Suprapubic skin (tissue), 4 donors: ENCODE data around the gene CDH16. TPM values are rescaled to one million over a fixed set of nuclear protein-coding genes. Genes with fewer than 3 reads are reported as not detected.
"Not testable (repeated sequence)": the region's sequence is repeated elsewhere in the genome, so short reads cannot be mapped to it uniquely, and the experiment has no call there.

ENCODE experiments used
- DNase-seq, 2 donors: peaks; one replicate each; pipeline ENCODE4 v3.0.0-alpha.2; 2019; ENCODE audit warnings: low spot score in 2 of 2
- H3K27ac ChIP-seq: fragments of 200-600 bp; sonication (generic); one replicate; pipeline ENCODE4 v1.5.1; 2019
- H3K27me3 ChIP-seq: fragments of 200-600 bp; sonication (generic); one replicate; pipeline ENCODE4 v1.5.1; 2019
- H3K36me3 ChIP-seq: fragments of 200-600 bp; sonication (generic); one replicate; pipeline ENCODE4 v1.5.1; 2019
- H3K4me1 ChIP-seq: fragments of 200-600 bp; sonication (generic); one replicate; pipeline ENCODE4 v1.5.1; 2019
- H3K4me3 ChIP-seq: fragments of 200-600 bp; sonication (generic); one replicate; pipeline ENCODE4 v1.5.1; 2019; ENCODE audit warnings: mild to moderate bottlenecking
- H3K9me3 ChIP-seq: fragments of 200-600 bp; sonication (generic); one replicate; pipeline ENCODE4 v1.5.1; 2019
- EP300 ChIP-seq: sonication (generic); formaldehyde crosslinking; IDR thresholded peaks from one replicate; pipeline ENCODE4 v1.6.1; 2017; ENCODE audit warnings: antibody characterized with exemption
- POLR2A ChIP-seq, 2 donors: fragments of 450-650 bp; IDR thresholded peaks; one replicate each; pipeline ENCODE4 v1.6.1; 2017; ENCODE audit warnings: antibody characterized with exemption in 2 of 2, mild to moderate bottlenecking in 2 of 2, moderate library complexity in 2 of 2
- POLR2AphosphoS5 ChIP-seq, 3 donors: sonication (generic); formaldehyde crosslinking; IDR thresholded peaks; one replicate each; pipeline ENCODE4 v1.6.1; 2017; ENCODE audit warnings: antibody characterized with exemption in 3 of 3
- WGBS: methylation state at CpG from one replicate; pipeline ENCODE4 v1.1.5; 2018; 5-methylcytosine and 5-hydroxymethylcytosine counted together
- total RNA-seq, 4 donors: library from RNA; depleted of rRNA; stranded (reverse); fragments of >200 nt; gene quantifications; one replicate each; pipeline ENCODE4 v1.1.0, GENCODE V29; 2016
- TF ChIP-seq, protein P1 (sequence below), 2 donors: fragments of 200-600 bp in 1 of 2; fragments of 450-650 bp in 1 of 2; sonication (generic) in 1 of 2; IDR thresholded peaks; one replicate each; pipeline ENCODE4 v1.5.1; 2016 to 2019; ENCODE audit warnings: antibody characterized with exemption in 2 of 2, mild to moderate bottlenecking in 1 of 2, moderate library complexity in 1 of 2

The CDH16 gene
- total RNA-seq, 4 donors from 2014 or later = 0.45 TPM; not detected in 3

DNA sequence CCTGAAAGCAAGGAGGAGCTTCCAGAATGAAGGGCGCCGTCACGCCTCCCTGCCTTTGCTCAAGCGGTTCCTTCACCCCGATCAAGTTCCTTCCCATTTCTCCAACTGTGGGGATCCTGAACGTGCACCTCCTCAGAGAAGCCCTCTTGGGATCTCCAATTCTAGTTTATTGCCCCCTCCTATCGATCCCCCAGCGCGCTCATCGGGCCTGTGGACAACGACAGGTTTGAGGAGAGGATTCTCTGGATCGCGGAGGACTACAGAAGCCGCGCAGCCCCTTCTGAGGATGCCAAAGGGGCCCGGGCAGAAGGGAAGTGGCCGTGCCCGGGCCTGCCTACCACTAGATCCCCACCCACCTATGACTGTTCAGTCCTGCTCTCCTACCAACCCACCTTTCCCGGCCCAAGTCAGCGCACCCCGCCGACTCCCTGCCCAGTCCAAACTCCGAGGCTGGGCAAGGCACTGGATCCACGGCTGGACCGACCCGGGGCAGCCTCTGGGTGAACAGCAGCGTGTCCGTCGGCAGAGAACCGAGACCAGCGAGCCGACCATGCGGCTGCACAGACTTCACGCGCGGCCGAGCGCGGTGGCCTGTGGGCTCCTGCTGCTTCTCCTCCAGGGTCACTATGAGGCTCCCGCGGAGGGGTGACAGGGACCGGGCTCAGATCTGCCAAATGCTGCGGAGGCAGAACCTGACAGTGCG is 29.6 kb upstream of the CDH16 start:
- WGBS = 2% methylated on average over 17 of the region's 44 CpGs
- Histone ChIP-seq H3K27ac (no peak overlapping the region), H3K27me3 (peaks cover 3% of the 10 kb centered on the region), H3K4me1 (peaks cover 21% of the 10 kb centered on the region), H3K9me3 (no peaks in the 10 kb centered on the region), H3K4me3 (peak overlapping the region; percentile 58), H3K36me3 (peaks cover 8% of the 10 kb centered on the region)
- peak in 1 of 2 donors; percentile 68 for DNase-seq
- no peak for TF ChIP-seq EP300
- TF ChIP-seq POLR2AphosphoS5 (IDR thresholded peaks at IDR 0.05) = no peak
- TF ChIP-seq, protein P1, sequence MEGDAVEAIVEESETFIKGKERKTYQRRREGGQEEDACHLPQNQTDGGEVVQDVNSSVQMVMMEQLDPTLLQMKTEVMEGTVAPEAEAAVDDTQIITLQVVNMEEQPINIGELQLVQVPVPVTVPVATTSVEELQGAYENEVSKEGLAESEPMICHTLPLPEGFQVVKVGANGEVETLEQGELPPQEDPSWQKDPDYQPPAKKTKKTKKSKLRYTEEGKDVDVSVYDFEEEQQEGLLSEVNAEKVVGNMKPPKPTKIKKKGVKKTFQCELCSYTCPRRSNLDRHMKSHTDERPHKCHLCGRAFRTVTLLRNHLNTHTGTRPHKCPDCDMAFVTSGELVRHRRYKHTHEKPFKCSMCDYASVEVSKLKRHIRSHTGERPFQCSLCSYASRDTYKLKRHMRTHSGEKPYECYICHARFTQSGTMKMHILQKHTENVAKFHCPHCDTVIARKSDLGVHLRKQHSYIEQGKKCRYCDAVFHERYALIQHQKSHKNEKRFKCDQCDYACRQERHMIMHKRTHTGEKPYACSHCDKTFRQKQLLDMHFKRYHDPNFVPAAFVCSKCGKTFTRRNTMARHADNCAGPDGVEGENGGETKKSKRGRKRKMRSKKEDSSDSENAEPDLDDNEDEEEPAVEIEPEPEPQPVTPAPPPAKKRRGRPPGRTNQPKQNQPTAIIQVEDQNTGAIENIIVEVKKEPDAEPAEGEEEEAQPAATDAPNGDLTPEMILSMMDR (IDR thresholded peaks at IDR 0.05) = no peak
- TF ChIP-seq POLR2A (IDR thresholded peaks at IDR 0.05) = no peak

DNA sequence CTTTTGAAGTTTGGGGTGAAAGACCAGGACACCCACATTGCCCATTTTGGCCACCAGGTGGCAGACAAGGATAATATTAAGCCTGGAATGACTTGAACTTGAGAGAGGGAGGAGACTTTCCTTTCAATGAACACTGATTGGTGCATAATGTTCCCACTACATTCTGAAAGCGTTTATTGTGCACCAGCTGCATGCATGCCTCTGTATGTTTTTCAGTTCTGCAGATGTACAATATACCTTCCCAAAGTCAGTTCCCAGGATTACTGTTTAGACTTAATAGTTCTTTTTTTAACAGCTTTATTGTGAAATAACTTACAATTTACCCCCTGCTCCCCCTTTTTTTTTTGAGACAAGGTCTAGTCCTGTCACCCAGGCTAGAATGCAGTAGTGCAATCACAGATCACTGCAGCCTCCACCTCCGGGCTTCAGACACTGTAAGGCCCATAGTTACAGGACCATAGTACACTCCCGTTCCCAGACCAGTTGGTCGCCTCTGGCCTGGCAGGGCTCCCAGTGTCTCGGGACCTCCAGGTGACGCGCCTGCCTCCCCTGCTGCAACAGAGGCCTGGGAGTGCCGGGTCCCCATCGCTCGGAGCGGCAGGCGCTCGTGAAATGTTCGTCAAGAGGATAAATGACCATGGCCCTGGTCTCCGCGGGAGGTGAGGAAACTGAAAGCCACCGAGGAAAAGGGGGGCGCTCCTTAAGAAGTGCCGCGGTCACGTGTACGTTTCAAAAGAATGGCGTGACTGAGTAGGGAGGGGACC is 28.8 kb upstream of the CDH16 start:
- peaks cover 3% of the 10 kb centered on the region for H3K27me3 ChIP-seq
- H3K27ac ChIP-seq = no peak overlapping the region
- H3K4me3 ChIP-seq = peak overlapping the region; percentile 58
- 0% methylated on average over 23 of the region's 23 CpGs for WGBS
- no peaks in the 10 kb centered on the region for H3K9me3 ChIP-seq
- peaks cover 16% of the 10 kb centered on the region for H3K36me3 ChIP-seq
- TF ChIP-seq, protein P1 (IDR thresholded peaks at IDR 0.05) = peak; percentile 84 to 91
- TF ChIP-seq POLR2A (IDR thresholded peaks at IDR 0.05) = no peak
- peak; percentile 89 to 91 for DNase-seq
- peaks cover 21% of the 10 kb centered on the region for H3K4me1 ChIP-seq

DNA sequence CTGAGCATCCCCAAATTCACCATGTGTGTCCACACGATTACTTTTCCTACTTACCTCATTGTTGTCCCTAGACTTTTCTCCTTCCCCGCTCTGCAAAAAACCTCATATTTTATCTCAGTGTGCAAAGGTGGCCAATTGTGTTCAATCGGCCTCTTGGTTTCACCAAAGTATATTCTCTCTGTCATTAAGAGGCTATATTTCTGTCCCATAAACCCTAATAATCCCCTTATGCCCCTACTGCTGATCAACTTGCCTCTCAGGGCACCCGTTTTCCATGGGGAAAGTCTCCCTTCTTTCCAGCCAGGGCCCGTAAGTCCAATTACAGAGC is 28.3 kb upstream of the CDH16 start:
- no peaks in the 10 kb centered on the region for H3K9me3 ChIP-seq
- no peak for DNase-seq
- H3K27me3 ChIP-seq = peaks cover 3% of the 10 kb centered on the region
- peaks cover 21% of the 10 kb centered on the region for H3K4me1 ChIP-seq
- peaks cover 21% of the 10 kb centered on the region for H3K36me3 ChIP-seq
- H3K27ac ChIP-seq = no peak overlapping the region
- no peak overlapping the region for H3K4me3 ChIP-seq
- TF ChIP-seq EP300 (no peak), POLR2A (IDR thresholded peaks at IDR 0.05) (no peak), POLR2AphosphoS5 (IDR thresholded peaks at IDR 0.05) (no peak)
- WGBS = 34% methylated on average over 5 of the region's 5 CpGs

DNA sequence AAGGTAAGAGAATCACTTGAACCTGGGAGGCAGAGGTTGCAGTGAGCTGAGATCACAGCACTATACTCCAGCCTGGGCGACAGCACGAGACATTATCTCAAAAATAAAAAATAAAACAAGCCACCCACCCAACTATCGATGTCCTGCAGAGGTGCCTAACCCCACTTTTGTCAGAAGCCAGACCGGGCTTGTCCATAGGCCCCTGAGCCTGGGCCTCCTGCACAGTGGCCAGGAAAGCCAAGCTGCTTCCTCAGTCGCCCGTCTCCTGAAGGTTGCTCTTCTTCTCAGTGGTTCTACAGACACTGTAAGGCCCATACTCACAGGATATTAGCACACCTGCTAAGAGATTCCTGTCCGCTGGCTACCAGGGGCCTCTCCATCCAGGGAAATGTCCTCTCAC is 27.9 kb upstream of the CDH16 start:
- WGBS = 70% methylated on average over 7 of the region's 7 CpGs
- TF ChIP-seq, protein P1 (IDR thresholded peaks at IDR 0.05) = no peak
- TF ChIP-seq POLR2AphosphoS5 (IDR thresholded peaks at IDR 0.05) (no peak), EP300 (no peak), POLR2A (IDR thresholded peaks at IDR 0.05) (no peak)
- Histone ChIP-seq H3K27me3 (peaks cover 3% of the 10 kb centered on the region), H3K36me3 (peaks cover 25% of the 10 kb centered on the region), H3K27ac (no peak overlapping the region), H3K4me1 (peaks cover 21% of the 10 kb centered on the region), H3K9me3 (no peaks in the 10 kb centered on the region), H3K4me3 (no peak overlapping the region)
- DNase-seq = no peak

DNA sequence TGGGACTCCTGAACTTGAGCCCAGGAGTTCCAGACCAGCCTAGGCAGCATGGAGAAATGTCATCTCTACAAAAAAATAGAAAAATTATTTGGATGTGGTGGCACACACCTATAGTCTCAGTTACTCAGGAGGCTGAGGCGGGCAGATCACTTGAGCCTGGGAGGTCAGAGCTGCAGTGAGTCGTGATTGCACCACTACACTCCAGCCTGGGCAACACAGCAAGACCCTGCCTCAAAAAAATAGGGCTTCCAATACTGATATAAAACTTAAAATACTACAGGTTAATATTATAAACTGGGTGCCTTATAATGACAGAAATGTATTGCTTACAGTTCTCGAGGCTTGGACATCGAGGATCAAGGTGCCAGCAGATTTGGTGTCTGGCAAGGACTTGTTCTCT is 27.3 kb upstream of the CDH16 start:
- Histone ChIP-seq H3K4me3 (no peak overlapping the region), H3K9me3 (no peaks in the 10 kb centered on the region), H3K36me3 (peaks cover 31% of the 10 kb centered on the region), H3K27me3 (peaks cover 3% of the 10 kb centered on the region), H3K27ac (no peak overlapping the region), H3K4me1 (peaks cover 21% of the 10 kb centered on the region)
- DNase-seq = no peak
- WGBS = 84% methylated on average over 4 of the region's 4 CpGs
- TF ChIP-seq EP300 (no peak), POLR2AphosphoS5 (IDR thresholded peaks at IDR 0.05) (no peak), POLR2A (IDR thresholded peaks at IDR 0.05) (no peak)
- TF ChIP-seq, protein P1 (IDR thresholded peaks at IDR 0.05) = no peak

DNA sequence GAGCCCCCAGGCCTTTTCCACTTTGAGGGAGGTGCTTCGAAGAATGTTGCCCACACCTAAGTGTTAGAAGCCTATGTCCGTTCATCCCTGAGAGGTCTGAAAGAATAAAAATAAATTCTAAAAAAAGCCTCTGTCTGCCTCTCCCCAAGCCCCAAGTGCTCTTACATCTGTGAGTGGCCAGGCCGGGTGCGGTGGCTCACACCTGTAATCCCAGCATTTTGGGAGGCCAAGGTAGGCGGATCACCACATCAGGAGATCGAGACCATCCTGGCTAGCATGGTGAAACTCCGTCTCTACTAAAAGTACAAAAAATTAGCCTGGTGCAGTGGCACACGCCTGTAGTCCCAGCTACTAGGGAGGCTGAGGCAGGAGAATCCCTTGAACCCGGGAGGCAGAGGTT is 26.3 kb upstream of the CDH16 start:
- not testable (repeated sequence) for H3K9me3 ChIP-seq, H3K27me3 ChIP-seq, DNase-seq, H3K4me3 ChIP-seq, H3K27ac ChIP-seq
- Histone ChIP-seq H3K4me1 (peaks cover 21% of the 10 kb centered on the region), H3K36me3 (peaks cover 41% of the 10 kb centered on the region)
- 87% methylated on average over 9 of the region's 9 CpGs for WGBS
